Mesothelial cell of epicardium (in vitro differentiated cells): ENCODE data around the gene FADS2. TPM values are rescaled to one million over a fixed set of nuclear protein-coding genes. Genes with fewer than 3 reads are reported as not detected.

Experiments
- DNase-seq, 2 experiments: peaks; one replicate each; pipeline ENCODE4 v3.0.0; 2021; ENCODE audit warnings: low spot score in 2 of 2; ENCODE audit not compliant: unreplicated experiment in 2 of 2
- H3K27ac Mint-ChIP-seq: 2 replicates; pipeline ENCODE4 v1.8.0; 2021; ENCODE audit warnings: mixed read lengths
- H3K27me3 Mint-ChIP-seq: 2 replicates; pipeline ENCODE4 v1.8.0; 2021; ENCODE audit warnings: low read depth, mixed read lengths
- H3K36me3 Mint-ChIP-seq: 2 replicates; pipeline ENCODE4 v1.8.0; 2021; ENCODE audit warnings: mixed read lengths
- H3K4me1 Mint-ChIP-seq: 2 replicates; pipeline ENCODE4 v1.8.0; 2021; ENCODE audit warnings: mixed read lengths
- H3K4me3 Mint-ChIP-seq: 2 replicates; pipeline ENCODE4 v1.8.0; 2021; ENCODE audit warnings: mild to moderate bottlenecking, moderate library complexity, mixed read lengths
- H3K9me3 Mint-ChIP-seq: 2 replicates; pipeline ENCODE4 v1.8.0; 2021; ENCODE audit warnings: mixed read lengths
- total RNA-seq: library from RNA; stranded (reverse); gene quantifications from 3 replicates; pipeline ENCODE4 v1.2.1, GENCODE V29; 2021
- TF ChIP-seq, protein P1 (sequence below): fragments of 200-600 bp; sonication (generic); IDR thresholded peaks from one replicate; pipeline ENCODE4 v1.5.0; 2021; ENCODE audit warnings: antibody characterized with exemption; ENCODE audit not compliant: unreplicated experiment

FADS2 gene
- total RNA-seq, 1 donor from 2014 or later = 337 TPM

DNA sequence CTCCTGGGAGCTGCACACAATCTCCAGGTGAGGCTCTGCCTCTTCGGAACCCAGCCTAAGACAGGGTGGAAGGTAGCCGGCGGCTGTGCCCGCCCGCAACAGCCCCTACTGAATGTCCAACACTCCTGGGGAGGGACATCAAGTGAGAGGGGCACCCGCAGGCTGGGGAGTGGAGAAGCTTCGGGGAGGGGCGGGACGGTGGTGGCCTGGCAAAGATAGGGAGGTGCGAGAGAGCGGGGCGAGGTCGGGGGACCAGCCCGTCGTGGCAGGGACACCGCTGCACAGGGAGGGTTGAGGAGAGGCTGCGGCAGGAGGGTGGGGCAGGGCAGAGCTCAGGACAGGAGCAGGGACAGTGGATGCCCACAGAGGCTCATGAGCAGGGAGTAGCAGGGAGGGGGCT lies 72.2 kb downstream of the FADS2 start:
- DNase-seq = no peak
- Mint-ChIP-seq H3K36me3 (no peaks in the 10 kb centered on the region), H3K9me3 (no peaks in the 10 kb centered on the region), H3K27ac (no peak overlapping the region), H3K4me3 (no peak overlapping the region), H3K27me3 (no peaks in the 10 kb centered on the region), H3K4me1 (peaks cover 8% of the 10 kb centered on the region)
- TF ChIP-seq, protein P1, sequence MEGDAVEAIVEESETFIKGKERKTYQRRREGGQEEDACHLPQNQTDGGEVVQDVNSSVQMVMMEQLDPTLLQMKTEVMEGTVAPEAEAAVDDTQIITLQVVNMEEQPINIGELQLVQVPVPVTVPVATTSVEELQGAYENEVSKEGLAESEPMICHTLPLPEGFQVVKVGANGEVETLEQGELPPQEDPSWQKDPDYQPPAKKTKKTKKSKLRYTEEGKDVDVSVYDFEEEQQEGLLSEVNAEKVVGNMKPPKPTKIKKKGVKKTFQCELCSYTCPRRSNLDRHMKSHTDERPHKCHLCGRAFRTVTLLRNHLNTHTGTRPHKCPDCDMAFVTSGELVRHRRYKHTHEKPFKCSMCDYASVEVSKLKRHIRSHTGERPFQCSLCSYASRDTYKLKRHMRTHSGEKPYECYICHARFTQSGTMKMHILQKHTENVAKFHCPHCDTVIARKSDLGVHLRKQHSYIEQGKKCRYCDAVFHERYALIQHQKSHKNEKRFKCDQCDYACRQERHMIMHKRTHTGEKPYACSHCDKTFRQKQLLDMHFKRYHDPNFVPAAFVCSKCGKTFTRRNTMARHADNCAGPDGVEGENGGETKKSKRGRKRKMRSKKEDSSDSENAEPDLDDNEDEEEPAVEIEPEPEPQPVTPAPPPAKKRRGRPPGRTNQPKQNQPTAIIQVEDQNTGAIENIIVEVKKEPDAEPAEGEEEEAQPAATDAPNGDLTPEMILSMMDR = no peak

DNA sequence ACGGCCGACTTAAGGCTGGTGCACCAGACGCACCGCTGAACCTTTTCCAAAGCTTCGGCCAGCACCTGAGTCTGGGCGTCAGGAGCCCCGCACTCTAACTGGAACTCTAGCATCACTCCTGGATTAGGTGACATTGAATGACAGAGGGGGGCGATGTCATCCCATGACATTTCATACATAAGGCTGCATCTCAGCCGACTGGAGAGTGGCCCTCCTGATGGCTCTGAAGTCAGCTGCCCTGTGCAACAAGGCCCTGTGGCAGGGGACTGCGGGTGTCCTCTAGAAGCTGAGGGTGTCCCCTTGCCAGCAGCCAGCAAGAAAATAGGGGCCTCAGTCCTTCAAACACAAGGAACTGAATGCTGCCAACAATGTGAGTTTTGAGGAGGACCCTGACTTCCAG lies 73.3 kb downstream of the FADS2 start:
- TF ChIP-seq, protein P1 = no peak
- no peak for DNase-seq
- Mint-ChIP-seq H3K4me3 (no peak overlapping the region), H3K27ac (no peak overlapping the region), H3K4me1 (peaks cover 8% of the 10 kb centered on the region), H3K36me3 (no peaks in the 10 kb centered on the region), H3K9me3 (no peaks in the 10 kb centered on the region), H3K27me3 (no peaks in the 10 kb centered on the region)

DNA sequence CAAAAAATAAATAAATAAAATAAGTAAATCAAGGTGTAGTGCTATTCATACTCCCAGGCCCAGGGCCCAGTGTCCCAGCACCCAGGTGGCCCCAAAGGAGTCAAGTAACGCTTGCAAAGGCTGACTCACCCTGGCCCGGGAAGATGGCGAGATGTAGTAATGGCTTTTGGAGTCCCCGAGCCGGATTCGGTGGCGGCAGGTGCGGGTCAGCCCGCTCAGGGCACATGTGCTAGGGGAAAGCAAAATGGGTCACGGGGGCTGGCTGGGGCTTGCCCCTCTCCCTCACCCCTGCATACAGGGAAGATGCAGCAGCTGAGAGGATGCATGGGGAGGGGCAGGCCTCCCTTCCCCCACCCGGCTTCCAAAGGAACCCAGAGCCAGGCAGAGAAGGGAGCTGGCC lies 74.2 kb downstream of the FADS2 start:
- TF ChIP-seq, protein P1 = no peak
- peaks cover 8% of the 10 kb centered on the region for H3K4me1 Mint-ChIP-seq
- no peak for DNase-seq
- H3K27me3 Mint-ChIP-seq = no peaks in the 10 kb centered on the region
- no peak overlapping the region for H3K4me3 Mint-ChIP-seq
- no peak overlapping the region for H3K27ac Mint-ChIP-seq
- H3K36me3 Mint-ChIP-seq = no peaks in the 10 kb centered on the region
- H3K9me3 Mint-ChIP-seq = no peaks in the 10 kb centered on the region

DNA sequence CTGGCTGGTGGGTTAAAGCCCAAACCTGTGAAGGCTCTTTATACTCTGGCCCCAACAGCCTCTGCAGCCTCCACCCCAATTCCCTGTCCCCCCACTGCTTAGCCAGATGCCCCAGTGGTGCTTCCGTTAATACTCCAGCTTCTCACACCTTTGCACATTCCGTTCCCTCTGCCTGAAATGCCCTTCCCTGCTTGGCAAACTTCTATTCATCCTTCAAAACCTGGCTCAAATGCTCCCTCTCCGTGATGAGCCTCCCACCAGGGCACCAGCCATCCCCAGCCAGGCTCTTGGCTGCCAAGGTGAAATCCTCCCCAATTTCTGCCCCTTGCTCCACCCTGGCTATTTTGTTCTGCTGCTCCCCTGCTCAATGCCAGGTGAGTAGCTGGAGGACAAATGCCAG lies 75.7 kb downstream of the FADS2 start:
- no peaks in the 10 kb centered on the region for H3K36me3 Mint-ChIP-seq
- no peaks in the 10 kb centered on the region for H3K9me3 Mint-ChIP-seq
- TF ChIP-seq, protein P1 = no peak
- DNase-seq = no peak
- no peak overlapping the region for H3K4me3 Mint-ChIP-seq
- no peaks in the 10 kb centered on the region for H3K27me3 Mint-ChIP-seq
- no peak overlapping the region for H3K27ac Mint-ChIP-seq
- H3K4me1 Mint-ChIP-seq = peaks cover 11% of the 10 kb centered on the region

DNA sequence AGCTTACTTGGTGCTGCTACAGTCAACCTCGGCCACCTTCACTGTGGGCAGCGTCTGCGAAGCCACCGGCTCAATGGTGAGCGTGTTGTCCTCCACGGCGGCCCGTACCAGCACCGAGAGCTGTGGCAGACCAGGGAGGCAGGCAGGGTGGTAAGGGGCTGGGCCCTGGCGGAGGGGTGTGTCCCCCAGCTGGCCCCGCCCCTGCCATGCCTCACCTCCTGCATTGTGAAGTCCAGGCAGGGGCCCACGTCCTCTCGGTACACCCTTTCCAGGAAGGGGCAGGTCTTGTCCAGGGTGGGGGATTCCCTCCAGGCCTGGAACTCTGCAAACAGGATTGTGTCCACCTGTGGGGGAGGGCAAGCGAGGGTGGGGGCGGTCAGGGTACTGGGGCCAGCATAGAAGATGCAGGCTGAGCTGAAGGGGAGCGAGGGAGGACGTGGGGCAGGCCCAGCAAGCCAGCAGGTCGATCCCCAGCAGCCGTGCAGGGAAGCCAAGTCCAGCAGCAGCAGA lies 76.5 kb downstream of the FADS2 start:
- Mint-ChIP-seq H3K27ac (no peak overlapping the region), H3K36me3 (no peaks in the 10 kb centered on the region), H3K27me3 (no peaks in the 10 kb centered on the region), H3K4me1 (peaks cover 12% of the 10 kb centered on the region), H3K9me3 (no peaks in the 10 kb centered on the region), H3K4me3 (no peak overlapping the region)
- no peak for DNase-seq
- TF ChIP-seq, protein P1 = no peak
